ENCODE results near the gene NUBPL. TPM values are rescaled to one million over a fixed set of nuclear protein-coding genes. Genes with fewer than 3 reads are reported as not detected.

NUBPL gene
- total RNA-seq, 1 donor from 2014 or later, result 11.6 TPM

DNA sequence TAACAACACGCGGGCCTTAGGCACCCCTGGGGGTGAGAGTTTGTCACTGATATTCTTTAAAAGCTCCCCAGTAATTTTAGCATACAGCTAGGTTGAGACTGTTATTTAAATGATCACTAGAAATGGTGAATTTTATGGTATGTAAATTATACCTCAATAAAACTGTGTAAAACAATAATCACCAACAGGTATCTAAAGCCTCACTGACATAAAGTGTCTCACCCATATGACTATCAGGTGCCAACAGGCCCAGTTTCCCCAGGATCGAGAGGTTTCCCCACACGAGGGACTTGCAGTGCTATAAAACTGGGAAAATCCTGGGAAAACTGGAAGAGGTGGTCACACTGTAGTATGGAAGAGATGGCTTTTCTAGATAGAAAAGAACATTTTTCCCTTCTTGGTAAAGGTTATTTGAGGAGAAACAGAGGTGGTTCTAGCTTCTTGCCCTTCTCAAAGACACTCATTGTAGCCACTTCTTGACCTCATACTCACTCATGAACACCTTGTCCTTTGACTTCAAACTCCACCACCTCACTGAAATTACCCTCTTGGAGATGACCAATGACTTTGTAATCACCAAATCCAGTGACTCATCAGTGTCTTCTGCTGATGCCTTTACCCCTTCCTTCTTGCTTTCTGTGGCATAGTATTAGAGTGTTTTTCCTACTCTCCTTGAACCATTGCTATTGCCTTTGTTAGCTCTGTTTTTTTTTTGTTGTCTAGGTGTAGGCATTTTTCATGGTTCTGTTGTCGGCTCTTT, 24.8 kb upstream of the NUBPL start:
- H3K27ac Mint-ChIP-seq (ENCODE audit: unreplicated experiment), result no peak overlapping the region
- peaks cover 21% of the 10 kb centered on the region for H3K27me3 Mint-ChIP-seq (ENCODE audit: unreplicated experiment)
- TF ChIP-seq, protein P1, sequence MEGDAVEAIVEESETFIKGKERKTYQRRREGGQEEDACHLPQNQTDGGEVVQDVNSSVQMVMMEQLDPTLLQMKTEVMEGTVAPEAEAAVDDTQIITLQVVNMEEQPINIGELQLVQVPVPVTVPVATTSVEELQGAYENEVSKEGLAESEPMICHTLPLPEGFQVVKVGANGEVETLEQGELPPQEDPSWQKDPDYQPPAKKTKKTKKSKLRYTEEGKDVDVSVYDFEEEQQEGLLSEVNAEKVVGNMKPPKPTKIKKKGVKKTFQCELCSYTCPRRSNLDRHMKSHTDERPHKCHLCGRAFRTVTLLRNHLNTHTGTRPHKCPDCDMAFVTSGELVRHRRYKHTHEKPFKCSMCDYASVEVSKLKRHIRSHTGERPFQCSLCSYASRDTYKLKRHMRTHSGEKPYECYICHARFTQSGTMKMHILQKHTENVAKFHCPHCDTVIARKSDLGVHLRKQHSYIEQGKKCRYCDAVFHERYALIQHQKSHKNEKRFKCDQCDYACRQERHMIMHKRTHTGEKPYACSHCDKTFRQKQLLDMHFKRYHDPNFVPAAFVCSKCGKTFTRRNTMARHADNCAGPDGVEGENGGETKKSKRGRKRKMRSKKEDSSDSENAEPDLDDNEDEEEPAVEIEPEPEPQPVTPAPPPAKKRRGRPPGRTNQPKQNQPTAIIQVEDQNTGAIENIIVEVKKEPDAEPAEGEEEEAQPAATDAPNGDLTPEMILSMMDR (IDR thresholded peaks at IDR 0.05), result no peak
- no peaks in the 10 kb centered on the region for H3K36me3 Mint-ChIP-seq (ENCODE audit: unreplicated experiment)
- H3K4me1 Mint-ChIP-seq (ENCODE audit: unreplicated experiment), result no peaks in the 10 kb centered on the region
- DNase-seq (ENCODE audit: extremely low spot score, unreplicated experiment), result no peak
- H3K4me3 Mint-ChIP-seq (ENCODE audit: unreplicated experiment), result no peak overlapping the region
- H3K9me3 Mint-ChIP-seq (ENCODE audit: unreplicated experiment), result no peaks in the 10 kb centered on the region

DNA sequence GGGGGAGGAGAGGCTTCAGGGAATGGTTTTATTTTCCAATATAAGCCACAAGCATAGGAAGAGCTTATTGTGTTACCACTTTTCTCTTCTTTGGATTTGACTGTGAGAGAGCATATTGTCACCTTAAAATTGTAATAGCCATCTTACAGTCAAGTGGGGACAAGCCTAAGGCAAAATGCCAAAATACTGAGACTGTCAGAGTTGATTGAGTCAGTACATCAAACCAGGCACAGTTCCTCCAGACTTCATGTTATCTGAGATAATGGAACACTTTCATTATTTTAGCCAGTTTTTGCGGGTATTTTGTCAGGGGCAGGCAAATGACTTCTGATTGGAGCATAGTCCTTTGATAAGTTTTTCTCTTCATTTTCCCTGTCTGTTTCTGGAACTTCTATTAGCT, 19.5 kb upstream of the NUBPL start:
- Mint-ChIP-seq H3K9me3 (ENCODE audit: unreplicated experiment) (no peaks in the 10 kb centered on the region), H3K36me3 (ENCODE audit: unreplicated experiment) (no peaks in the 10 kb centered on the region), H3K27me3 (ENCODE audit: unreplicated experiment) (peaks cover 26% of the 10 kb centered on the region), H3K4me1 (ENCODE audit: unreplicated experiment) (no peaks in the 10 kb centered on the region), H3K27ac (ENCODE audit: unreplicated experiment) (no peak overlapping the region), H3K4me3 (ENCODE audit: unreplicated experiment) (no peak overlapping the region)
- no peak for DNase-seq (ENCODE audit: extremely low spot score, unreplicated experiment)
- TF ChIP-seq, protein P1 (IDR thresholded peaks at IDR 0.05), result no peak

DNA sequence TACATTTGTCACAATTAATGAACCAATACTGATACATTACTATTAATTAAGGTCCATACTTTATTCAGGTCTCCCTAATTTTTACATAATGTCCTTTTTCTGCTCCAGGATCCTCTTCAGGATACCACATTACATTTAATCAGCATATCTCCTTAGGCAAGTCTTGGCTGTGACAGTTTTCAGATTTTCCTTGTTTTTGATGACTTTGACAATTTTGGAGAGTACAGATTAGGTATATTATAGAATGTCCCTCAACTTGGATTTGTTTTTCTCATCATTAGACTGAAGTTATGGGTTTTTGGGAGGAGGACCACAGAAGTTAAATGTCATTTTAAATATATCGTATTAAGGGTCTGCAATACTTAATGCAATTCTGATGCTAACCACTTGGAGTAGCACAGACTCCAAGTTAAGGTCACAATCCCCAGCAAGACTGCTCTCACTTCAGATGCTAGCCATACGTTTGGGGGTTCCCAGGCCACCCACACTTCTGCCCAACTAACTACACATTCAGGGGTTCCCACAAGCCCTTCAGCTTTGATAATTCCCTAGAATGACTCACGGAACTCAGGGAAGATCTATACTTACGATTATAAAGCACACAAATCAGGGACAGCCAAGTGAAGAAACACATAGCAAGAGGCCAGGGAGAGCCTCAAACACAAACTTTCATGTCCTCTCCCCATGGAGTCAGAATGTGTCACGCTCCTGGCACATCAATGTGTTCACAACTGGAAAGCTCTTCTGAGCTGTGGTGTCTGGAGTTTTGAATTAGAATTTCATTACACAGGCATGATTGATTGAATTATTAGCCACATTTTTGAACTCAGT, 17.0 kb upstream of the NUBPL start:
- Mint-ChIP-seq H3K9me3 (ENCODE audit: unreplicated experiment) (peaks cover 6% of the 10 kb centered on the region), H3K36me3 (ENCODE audit: unreplicated experiment) (no peaks in the 10 kb centered on the region)
- TF ChIP-seq, protein P1 (IDR thresholded peaks at IDR 0.05), result peak; percentile 38

DNA sequence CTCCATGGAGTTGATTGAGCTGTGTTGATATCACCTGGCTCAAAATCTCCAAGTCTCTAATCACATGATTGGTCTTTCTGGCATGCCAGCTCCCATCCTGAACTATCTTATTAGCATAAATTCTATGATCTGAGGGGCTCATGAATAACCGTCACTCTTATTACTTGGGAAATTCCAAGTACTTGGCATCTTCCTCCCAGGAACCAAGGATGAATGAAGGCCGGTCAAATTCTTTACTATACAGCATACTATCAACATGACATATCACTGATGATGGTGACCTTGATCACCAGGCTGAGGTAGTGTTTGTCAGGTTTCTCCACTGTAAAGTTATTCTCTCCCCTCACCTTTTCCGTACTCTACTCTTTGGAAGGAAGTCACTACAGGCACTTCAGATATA, 16.4 kb upstream of the NUBPL start:
- H3K4me1 Mint-ChIP-seq (ENCODE audit: unreplicated experiment), result no peaks in the 10 kb centered on the region
- no peak for DNase-seq (ENCODE audit: extremely low spot score, unreplicated experiment)
- H3K27me3 Mint-ChIP-seq (ENCODE audit: unreplicated experiment), result peaks cover 27% of the 10 kb centered on the region
- TF ChIP-seq, protein P1 (IDR thresholded peaks at IDR 0.05), result no peak
- H3K4me3 Mint-ChIP-seq (ENCODE audit: unreplicated experiment), result no peak overlapping the region
- peaks cover 10% of the 10 kb centered on the region for H3K9me3 Mint-ChIP-seq (ENCODE audit: unreplicated experiment)
- no peak overlapping the region for H3K27ac Mint-ChIP-seq (ENCODE audit: unreplicated experiment)
- H3K36me3 Mint-ChIP-seq (ENCODE audit: unreplicated experiment), result no peaks in the 10 kb centered on the region

More for the DNA sequence above, 17.0 kb upstream of the NUBPL start:
- no peak for DNase-seq (ENCODE audit: extremely low spot score, unreplicated experiment)
- no peak overlapping the region for H3K4me3 Mint-ChIP-seq (ENCODE audit: unreplicated experiment)
- peaks cover 22% of the 10 kb centered on the region for H3K27me3 Mint-ChIP-seq (ENCODE audit: unreplicated experiment)
- H3K4me1 Mint-ChIP-seq (ENCODE audit: unreplicated experiment), result no peaks in the 10 kb centered on the region
- H3K27ac Mint-ChIP-seq (ENCODE audit: unreplicated experiment), result no peak overlapping the region

DNA sequence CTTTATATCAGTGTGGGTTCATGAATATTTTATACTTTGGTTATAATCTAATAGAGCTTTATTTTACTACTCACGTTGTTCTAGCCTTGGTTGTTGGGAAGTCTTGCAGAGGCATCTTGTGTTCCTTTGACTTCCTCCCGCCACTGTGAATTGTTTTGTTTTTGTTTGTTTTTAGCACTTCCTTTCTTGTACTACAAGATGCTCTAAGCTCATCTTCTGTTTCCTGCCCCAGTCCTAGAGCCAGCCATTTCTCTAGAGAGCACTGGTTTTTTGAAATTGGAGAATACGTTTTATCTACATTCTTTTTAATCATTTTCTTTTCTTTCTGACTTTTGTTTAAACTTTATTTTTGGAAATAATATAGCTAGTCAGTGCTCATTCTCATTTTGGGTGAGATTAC, 15.9 kb upstream of the NUBPL start:
- Mint-ChIP-seq H3K27me3 (ENCODE audit: unreplicated experiment) (peaks cover 33% of the 10 kb centered on the region), H3K4me1 (ENCODE audit: unreplicated experiment) (no peaks in the 10 kb centered on the region), H3K9me3 (ENCODE audit: unreplicated experiment) (peaks cover 10% of the 10 kb centered on the region), H3K27ac (ENCODE audit: unreplicated experiment) (no peak overlapping the region), H3K36me3 (ENCODE audit: unreplicated experiment) (no peaks in the 10 kb centered on the region), H3K4me3 (ENCODE audit: unreplicated experiment) (no peak overlapping the region)
- TF ChIP-seq, protein P1 (IDR thresholded peaks at IDR 0.05), result no peak
- no peak for DNase-seq (ENCODE audit: extremely low spot score, unreplicated experiment)

Measured in osteocyte (in vitro differentiated cells).